K562 (cell line): ENCODE results near the gene WIPF3. TPM values are rescaled to one million over a fixed set of nuclear protein-coding genes. Genes with fewer than 3 reads are reported as not detected.
A peak's percentile ranks its signal among the peaks of the same experiment; 100 is the strongest.

ENCODE experiments used
- ATAC-seq: fragments of 200-7000 bp; cut with Tn5 transposase; 3 replicates; pipeline ENCODE4 v1.9.1; 2020; ENCODE audit warnings: moderate library complexity
- BruUV-seq: library from RNA; stranded (reverse); fragments of 400-500 nt; replicated peaks from 2 replicates; lab custom pipeline; 2021; lab: Mats Ljungman, UMichigan
- CTCF ChIA-PET: fragments of 300-600 bp; formaldehyde crosslinking; extraction: SDS; loops from one replicate; lab custom pipeline; 2021; ENCODE audit warnings: low intra/inter-chr PET ratio; lab: Yijun Ruan, JAX
- POLR2A ChIA-PET: fragments of 300-600, 350-650 bp; sonication (Branson Sonifier 250); formaldehyde crosslinking; extraction: SDS; loops from one replicate; lab custom pipeline; 2021; ENCODE audit warnings: antibody characterized with exemption, inconsistent platforms; lab: Yijun Ruan, JAX
- DNase-seq, 4 experiments: peaks; one replicate each; pipeline versions ENCODE4 v3.0.0 to v3.0.0-alpha.2; 2011 to 2018; ENCODE audit warnings: low spot score in 3 of 4, mixed read lengths in 3 of 4; ENCODE audit errors: extremely low read depth in 1 of 4
- FAIRE-seq: peaks from 2 replicates; lab custom pipeline; 2011; peaks lifted over from hg19 to GRCh38; lab: Jason Lieb, UNC
- H2AFZ ChIP-seq: 2 replicates; pipeline ENCODE4 v1.6.0; 2011; ENCODE audit warnings: low read depth, low read length, control low read depth, inconsistent platforms
- H3K27ac ChIP-seq: fragments of 200-600 bp; 3 replicates; pipeline ENCODE4 v1.8.0; 2011; ENCODE audit warnings: low read depth, mild to moderate bottlenecking, control low read depth, inconsistent platforms, low read length, moderate library complexity, mixed read lengths; ENCODE audit errors: extremely low read depth
- H3K27me3 ChIP-seq, 2 experiments: fragments of 300-600 bp in 1 of 2; 2 replicates in 1 of 2; 3 replicates in 1 of 2; pipeline versions ENCODE4 v1.6.0 to v1.8.0; 2011; ENCODE audit warnings: inconsistent platforms in 2 of 2, low read length in 2 of 2, mild to moderate bottlenecking in 1 of 2, mixed read lengths in 1 of 2, moderate library complexity in 1 of 2; ENCODE audit not compliant: control insufficient read depth in 2 of 2, insufficient read depth in 2 of 2
- H3K36me3 ChIP-seq: fragments of 300-600 bp; 3 replicates; pipeline ENCODE4 v1.8.0; 2011; ENCODE audit warnings: mild to moderate bottlenecking, low read length, inconsistent platforms; ENCODE audit not compliant: control insufficient read depth, insufficient read depth
- H3K4me1 ChIP-seq, 2 experiments: fragments of 200-600 bp in 1 of 2; replicated peaks in 1 of 2; 2 replicates in 1 of 2; 3 replicates in 1 of 2; pipeline versions ENCODE4 v1.5.1 to v1.8.0; 2011; ENCODE audit warnings: inconsistent platforms in 2 of 2, low read length in 2 of 2, mild to moderate bottlenecking in 1 of 2, mixed read lengths in 1 of 2, moderate library complexity in 1 of 2; ENCODE audit not compliant: control insufficient read depth in 2 of 2, insufficient read depth in 2 of 2
- H3K4me2 ChIP-seq: 2 replicates; pipeline ENCODE4 v1.6.1; 2011; ENCODE audit warnings: low read length, control low read depth, inconsistent platforms, mixed read lengths; ENCODE audit not compliant: insufficient read depth
- H3K4me3 ChIP-seq: fragments of 200-600 bp; sonication (generic), shearing (Covaris generic); 2 replicates; pipeline ENCODE4 v1.5.1; 2016; ENCODE audit warnings: control low read depth, inconsistent platforms
- H3K79me2 ChIP-seq: fragments of 200-600 bp; 3 replicates; pipeline ENCODE4 v1.8.0; 2011; ENCODE audit warnings: low read length, inconsistent platforms; ENCODE audit not compliant: control insufficient read depth, insufficient read depth
- H3K9ac ChIP-seq, 2 experiments: 2 replicates each; pipeline versions ENCODE4 v1.6.0 to v1.6.1; 2011; ENCODE audit warnings: low read depth in 2 of 2, low read length in 2 of 2, control low read depth in 1 of 2, inconsistent platforms in 1 of 2, mild to moderate bottlenecking in 1 of 2, mixed read lengths in 1 of 2; ENCODE audit not compliant: insufficient read depth in 1 of 2
- H3K9me1 ChIP-seq: one replicate; pipeline ENCODE4 v1.6.0; 2011; ENCODE audit warnings: inconsistent platforms, mild to moderate bottlenecking, low read length, moderate library complexity; ENCODE audit not compliant: control insufficient read depth, insufficient read depth
- H3K9me3 ChIP-seq: replicated peaks from 2 replicates; pipeline ENCODE4 v1.5.1; 2011; ENCODE audit warnings: low read depth, low read length, inconsistent platforms; ENCODE audit not compliant: control insufficient read depth, insufficient read depth
- H4K20me1 ChIP-seq: replicated peaks from 2 replicates; pipeline ENCODE4 v1.6.1; 2011; ENCODE audit warnings: low read length, inconsistent platforms, mixed read lengths; ENCODE audit not compliant: control insufficient read depth, insufficient read depth
- CAMTA2 ChIP-seq: fragments of 250-450 bp; sonication (Bioruptor Pico); conservative IDR thresholded peaks from 2 replicates; pipeline ENCODE4 v1.5.1; 2022
- CTCF ChIP-seq, 3 experiments: IDR thresholded peaks in 2 of 3; conservative IDR thresholded peaks in 1 of 3; 2 replicates each; pipeline ENCODE4 v1.5.1; 2011 to 2012; ENCODE audit warnings: low read length in 3 of 3, mild to moderate bottlenecking in 3 of 3, control low read depth in 2 of 3, improper control_type of control experiment in 1 of 3, inconsistent platforms in 1 of 3, low read depth in 1 of 3, mixed read lengths in 1 of 3, moderate library complexity in 1 of 3; ENCODE audit not compliant: insufficient read depth in 2 of 3
- JUN ChIP-seq, 2 experiments: sonication (generic) in 1 of 2; formaldehyde crosslinking in 1 of 2; IDR thresholded peaks; 2 replicates each; pipeline versions ENCODE4 v1.6.1 to v1.8.0; 2012 to 2022; ENCODE audit warnings: borderline replicate concordance in 2 of 2, mild to moderate bottlenecking in 2 of 2, improper control_type of control experiment in 1 of 2, low read depth in 1 of 2, low read length in 1 of 2, missing genetic modification reagents in 1 of 2
- KLF6 ChIP-seq: fragments of 250-450 bp; sonication (Bioruptor Pico); IDR thresholded peaks from 2 replicates; pipeline ENCODE4 v1.4.0; 2020; ENCODE audit warnings: mild to moderate bottlenecking, moderate library complexity, borderline replicate concordance
- MLLT1 ChIP-seq, 2 experiments: fragments of 450-650 bp; IDR thresholded peaks; 2 replicates each; pipeline ENCODE4 v1.6.1; 2016
- MTA1 ChIP-seq: fragments of 450-650 bp; IDR thresholded peaks from 2 replicates; pipeline ENCODE4 v1.6.1; 2017; ENCODE audit warnings: borderline replicate concordance
- RAD21 ChIP-seq, 2 experiments: fragments of 250-450 bp in 1 of 2; fragments of 450-650 bp in 1 of 2; sonication (Bioruptor Pico) in 1 of 2; formaldehyde crosslinking in 1 of 2; IDR thresholded peaks in 1 of 2; conservative IDR thresholded peaks in 1 of 2; 2 replicates each; pipeline versions ENCODE4 v1.4.0 to v1.8.0; 2020 to 2022; ENCODE audit warnings: mild to moderate bottlenecking in 2 of 2, moderate library complexity in 1 of 2
- RBM17 ChIP-seq: fragments of 200-400 bp; formaldehyde crosslinking; IDR thresholded peaks from 2 replicates; pipeline ENCODE4 v1.6.1; 2017; ENCODE audit warnings: low read depth, mild to moderate bottlenecking, low read length, borderline replicate concordance
- RBM25 ChIP-seq: fragments of 200-400 bp; formaldehyde crosslinking; IDR thresholded peaks from 2 replicates; pipeline ENCODE4 v1.6.1; 2018; ENCODE audit warnings: low read length, low read depth, moderate library complexity; ENCODE audit not compliant: severe bottlenecking
- RNF2 ChIP-seq: sonication (generic); IDR thresholded peaks from 2 replicates; pipeline ENCODE4 v1.6.1; 2016
- SNAPC5 ChIP-seq: fragments of 250-450 bp; sonication (Bioruptor Pico); IDR thresholded peaks from 2 replicates; pipeline ENCODE4 v1.8.0; 2021; ENCODE audit warnings: moderate library complexity, mild to moderate bottlenecking, inconsistent platforms
- ZBTB9 ChIP-seq: fragments of 450-650 bp; formaldehyde crosslinking; IDR thresholded peaks from 2 replicates; pipeline ENCODE4 v1.4.0; 2020; ENCODE audit warnings: mild to moderate bottlenecking, moderate library complexity
- ZNF253 ChIP-seq: fragments of 250-450 bp; sonication (Bioruptor Pico); conservative IDR thresholded peaks from 2 replicates; pipeline ENCODE4 v1.6.1; 2021; ENCODE audit warnings: mild to moderate bottlenecking
- ZNF507 ChIP-seq: conservative IDR thresholded peaks from 2 replicates; pipeline ENCODE4 v1.6.1; 2017; ENCODE audit warnings: missing genetic modification characterization, missing compliant biosample characterization
- WGBS: fragments of 100-300 bp; shearing (Covaris generic); methylation state at CpG from one replicate; pipeline ENCODE4 v1.1.6; 2016; ENCODE audit warnings: low coverage, mixed read lengths; ENCODE audit not compliant: insufficient coverage; ENCODE audit errors: missing lambda C conversion rate; 5-methylcytosine and 5-hydroxymethylcytosine counted together
- in situ Hi-C: fragments of 300-500 bp; cut with MboI; formaldehyde crosslinking; loops from 4 replicates; pipeline ENCODE4 v1.15.0; 2018; ENCODE audit warnings: inconsistent platforms, mixed read lengths
- intact Hi-C: fragments of 100-400 bp; cut with micrococcal nuclease; formaldehyde crosslinking; loops from 2 replicates; pipeline ENCODE4 v1.14.2; 2022
- polyA plus RNA-seq, 8 experiments: library from polyadenylated mRNA; depleted of rRNA in 4 of 8; stranded (reverse) in 5 of 8; unstranded in 3 of 8; fragments of >200 nt; fragmentation: Nextera tagmentation in 2 of 8; fragmentation: Illumina TruSeq in 1 of 8; extraction: Ambion mirVana in 2 of 8; extraction: Trizol in 1 of 8; gene quantifications; 2 replicates each; pipeline versions ENCODE4 v1.2.1 to v1.2.3, GENCODE V29; 2011 to 2014; ENCODE audit warnings: inconsistent platforms in 1 of 8, missing spikeins in 1 of 8
- total RNA-seq, 7 experiments: library from RNA; depleted of rRNA in 6 of 7; stranded (reverse); fragments of >200 nt in 6 of 7; fragmentation: Illumina TruSeq in 2 of 7; extraction: Trizol in 2 of 7; gene quantifications; 2 replicates each; pipeline versions ENCODE4 v1.2.1 to v1.2.3, GENCODE V29; 2011 to 2021; ENCODE audit warnings: low replicate concordance in 1 of 7

Gene WIPF3
- total and polyA plus RNA-seq, 9 of the 15 experiments (the other 6 are each of a cell fraction or from before 2014, with no cell fraction given), result 0.18 to 3.2 (median 1.7) TPM

DNA sequence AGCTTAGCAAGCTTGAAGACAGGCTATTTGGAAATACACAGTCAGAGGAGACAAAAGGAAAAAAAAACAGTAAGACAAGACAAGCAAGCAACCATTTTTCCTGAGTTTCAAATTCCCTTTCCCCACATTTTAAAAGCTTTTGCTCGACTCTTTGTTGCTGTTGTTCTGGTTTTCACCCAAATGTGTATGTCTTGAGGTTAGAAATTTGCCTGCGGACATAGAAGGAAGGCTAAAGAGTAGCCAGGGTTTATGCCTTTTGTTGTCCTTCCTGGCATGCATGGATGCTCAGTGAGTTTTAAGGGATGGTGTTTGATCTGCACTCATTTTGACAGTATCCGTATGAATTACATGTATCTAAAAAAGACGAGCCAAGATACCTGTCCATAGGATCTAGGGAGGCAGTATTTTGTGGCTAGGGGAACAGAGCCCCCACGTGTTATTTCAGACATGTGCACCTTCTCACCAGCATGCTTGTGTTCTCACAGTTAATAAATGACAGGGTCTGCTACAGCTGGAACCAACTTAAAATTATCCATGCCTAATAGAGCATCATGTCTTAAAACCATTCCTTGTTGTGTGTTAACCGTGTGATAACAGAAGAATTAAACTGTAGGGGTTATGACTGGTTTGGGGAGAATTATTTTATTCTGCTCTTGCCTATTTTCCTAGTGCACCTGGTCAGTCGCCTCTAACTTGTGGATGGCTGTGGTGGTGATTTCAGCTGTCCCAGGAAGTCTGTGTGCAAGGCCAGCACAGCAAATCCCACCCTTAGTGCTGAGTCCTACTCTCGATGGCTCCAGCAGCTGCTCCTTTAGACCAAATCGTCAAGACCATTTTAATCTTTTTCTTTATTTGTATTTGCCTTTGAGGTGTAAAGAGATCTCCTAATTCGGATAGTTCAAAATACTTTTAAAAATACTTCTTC is 9.1 kb downstream of the WIPF3 start (continued):
- TF ChIP-seq RAD21 (CRISPR knock-in tag; conservative IDR thresholded peaks at IDR 0.05 in 1 of 2, IDR thresholded peaks at IDR 0.05 in 1 of 2) (peak in 1 of 2 experiments; percentile 63; a peak in 2 of 4 replicates), ZNF253 (CRISPR knock-in tag) (no peak), CTCF (IDR thresholded peaks at IDR 0.05 in 2 of 3, conservative IDR thresholded peaks at IDR 0.05 in 1 of 3; ENCODE audit: insufficient read depth in 2 of 3, low read depth in 1 of 3, low read length in 3 of 3) (peak; percentile 17 to 41 (median 24); a peak in 2 of 6 replicates), MTA1 (no peak), JUN (IDR thresholded peaks at IDR 0.05; ENCODE audit: borderline replicate concordance, low read depth, low read length) (no peak), JUN (CRISPR knock-in tag; IDR thresholded peaks at IDR 0.05; ENCODE audit: borderline replicate concordance) (no peak)

DNA sequence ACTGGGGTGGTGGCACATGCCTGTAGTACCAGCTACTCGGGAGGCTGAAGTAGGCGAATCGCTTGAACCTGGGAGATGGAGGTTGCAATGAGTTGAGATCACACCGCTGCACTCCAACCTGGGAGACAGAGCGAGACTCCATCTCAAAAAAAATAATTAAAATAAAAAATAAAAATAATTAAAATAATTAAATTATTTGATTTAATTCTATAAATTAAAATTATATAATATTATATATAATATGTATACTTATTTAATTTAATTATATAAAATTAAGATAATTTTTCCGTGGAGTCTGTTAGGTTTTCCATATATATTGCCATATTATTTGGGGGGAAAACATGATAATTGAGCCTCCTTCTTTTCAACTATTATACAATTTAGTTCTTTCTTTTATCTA is 12.0 kb downstream of the WIPF3 start:
- intact Hi-C loops (loop anchor here (5.0 kb wide), 1 partner anchor 186 kb away; no protein-coding TSS in a partner anchor), in situ Hi-C loops (no loop called here)
- WGBS, result 83% methylated on average over 6 of the region's 6 CpGs
- ATAC-seq, result no peak
- DNase-seq, result no peak
- H3K4me3 ChIP-seq, result no peak overlapping the region
- no peaks in the 10 kb centered on the region for H3K36me3 ChIP-seq
- no peaks in the 10 kb centered on the region for H3K79me2 ChIP-seq
- peaks cover 0 to 2% of the 10 kb centered on the region in 2 experiments; a peak in 1 of 5 replicates for H3K4me1 ChIP-seq
- no peaks in the 10 kb centered on the region for H3K9me3 ChIP-seq
- no peak for FAIRE-seq
- H4K20me1 ChIP-seq, result no peaks in the 10 kb centered on the region
- ChIA-PET CTCF (no interaction called here), POLR2A (interaction anchor here (0.5 kb wide), 1 partner anchor 47 kb away, joined by 3 read pairs; no protein-coding TSS in a partner anchor)
- BruUV-seq, result no TSS peak
- no peaks in the 10 kb centered on the region for H3K9me1 ChIP-seq
- H3K9ac ChIP-seq, result no peak overlapping the region
- H3K27me3 ChIP-seq, result no peaks in the 10 kb centered on the region
- no peak overlapping the region for H3K27ac ChIP-seq
- H3K4me2 ChIP-seq, result no peak overlapping the region
- no peak overlapping the region for H2AFZ ChIP-seq
- TF ChIP-seq RNF2, result no peak
- TF ChIP-seq MLLT1 (IDR thresholded peaks at IDR 0.05), result no peak
- no peak for TF ChIP-seq CAMTA2 (CRISPR knock-in tag)
- TF ChIP-seq RBM25, result no peak
- no peak for TF ChIP-seq ZBTB9 (CRISPR knock-in tag)
- TF ChIP-seq ZNF507, result no peak
- no peak for TF ChIP-seq SNAPC5 (CRISPR knock-in tag)
- TF ChIP-seq KLF6 (CRISPR knock-in tag), result no peak
- no peak for TF ChIP-seq RBM17
